Activated T-cell treated with anti-CD3 and anti-CD28 coated beads, Interleukin-2, amount 50 U/mL, for 4 hours (primary cell): ENCODE results near the gene OR5AU1. TPM values are rescaled to one million over a fixed set of nuclear protein-coding genes. Genes with fewer than 3 reads are reported as not detected.

Source experiments
- ATAC-seq, 2 donors: fragments of 200-7000 bp; cut with Tn5 transposase; one replicate each; pipeline ENCODE4 v1.10.0; 2021
- DNase-seq: peaks from one replicate; pipeline ENCODE4 v3.0.0-alpha.2; 2020
- H3K27me3 Mint-ChIP-seq: one replicate; pipeline ENCODE4 v1.8.0; 2021; ENCODE audit warnings: low read depth, mixed read lengths
- H3K36me3 Mint-ChIP-seq: one replicate; pipeline ENCODE4 v1.8.0; 2022; ENCODE audit warnings: mixed read lengths; ENCODE audit not compliant: insufficient read depth
- H3K4me1 Mint-ChIP-seq: one replicate; pipeline ENCODE4 v1.8.0; 2021; ENCODE audit warnings: low read depth, mixed read lengths
- H3K4me3 Mint-ChIP-seq: one replicate; pipeline ENCODE4 v1.8.0; 2021; ENCODE audit warnings: mild to moderate bottlenecking, moderate library complexity, mixed read lengths
- H3K9me3 Mint-ChIP-seq: one replicate; pipeline ENCODE4 v1.8.0; 2021; ENCODE audit warnings: mixed read lengths
- total RNA-seq, 3 donors: library from RNA; stranded (reverse); gene quantifications; one replicate each; pipeline ENCODE4 v1.2.1, GENCODE V29; 2021

Gene OR5AU1
- total RNA-seq, result not detected

GRCh38 chr14:21155963-21156362, at the start of gene OR5AU1:
Gene OR5AU1 (minus strand): TSS chr14:21156063. CDS start chr14:21155872, 191 bp downstream.
- Mint-ChIP-seq H3K27me3 (peaks cover 15% of the 10 kb centered on the region), H3K4me1 (no peaks in the 10 kb centered on the region), H3K36me3 (no peaks in the 10 kb centered on the region), H3K4me3 (no peak within 1 kb of the TSS), H3K9me3 (no peaks in the 10 kb centered on the region)
- DNase-seq (no peak), ATAC-seq (no peak)

GRCh38 chr14:21205026-21205677, 49.3 kb upstream of the OR5AU1 start:
- peaks cover 68% of the 10 kb centered on the region for H3K36me3 Mint-ChIP-seq
- ATAC-seq (no peak), DNase-seq (no peak)
- H3K9me3 Mint-ChIP-seq, result no peaks in the 10 kb centered on the region
- peaks cover 27% of the 10 kb centered on the region for H3K4me1 Mint-ChIP-seq
- no peaks in the 10 kb centered on the region for H3K27me3 Mint-ChIP-seq
- no peak overlapping the region for H3K4me3 Mint-ChIP-seq

- no peak for DNase-seq
- ATAC-seq, result no peak
- no peak overlapping the region for H3K4me3 Mint-ChIP-seq
- H3K27me3 Mint-ChIP-seq, result no peaks in the 10 kb centered on the region
- H3K9me3 Mint-ChIP-seq, result no peaks in the 10 kb centered on the region
- peaks cover 27% of the 10 kb centered on the region for H3K4me1 Mint-ChIP-seq
- H3K36me3 Mint-ChIP-seq, result peaks cover 60% of the 10 kb centered on the region
Observed at GRCh38 chr14:21204167-21205025, 48.5 kb upstream of the OR5AU1 start.

- Mint-ChIP-seq H3K4me3 (no peak overlapping the region), H3K36me3 (peaks cover 56% of the 10 kb centered on the region), H3K27me3 (no peaks in the 10 kb centered on the region), H3K4me1 (peaks cover 27% of the 10 kb centered on the region), H3K9me3 (no peaks in the 10 kb centered on the region)
- no peak for DNase-seq
- ATAC-seq, result no peak
Observed at GRCh38 chr14:21203470-21204166, 47.8 kb upstream of the OR5AU1 start.

- no peaks in the 10 kb centered on the region for H3K9me3 Mint-ChIP-seq
- H3K4me1 Mint-ChIP-seq, result peaks cover 22% of the 10 kb centered on the region
- ATAC-seq (no peak), DNase-seq (no peak)
- no peak overlapping the region for H3K4me3 Mint-ChIP-seq
- peaks cover 49% of the 10 kb centered on the region for H3K36me3 Mint-ChIP-seq
- no peaks in the 10 kb centered on the region for H3K27me3 Mint-ChIP-seq
Observed at GRCh38 chr14:21202463-21203358, 46.8 kb upstream of the OR5AU1 start.

GRCh38 chr14:21201732-21202462, 46.0 kb upstream of the OR5AU1 start:
- DNase-seq (no peak), ATAC-seq (no peak)
- H3K36me3 Mint-ChIP-seq, result peaks cover 41% of the 10 kb centered on the region
- H3K4me1 Mint-ChIP-seq, result peaks cover 16% of the 10 kb centered on the region
- no peaks in the 10 kb centered on the region for H3K27me3 Mint-ChIP-seq
- H3K9me3 Mint-ChIP-seq, result no peaks in the 10 kb centered on the region
- no peak overlapping the region for H3K4me3 Mint-ChIP-seq

GRCh38 chr14:21200752-21201461, 45.0 kb upstream of the OR5AU1 start:
- ATAC-seq (no peak), DNase-seq (no peak)
- Mint-ChIP-seq H3K9me3 (no peaks in the 10 kb centered on the region), H3K27me3 (no peaks in the 10 kb centered on the region), H3K36me3 (peaks cover 31% of the 10 kb centered on the region), H3K4me1 (peaks cover 9% of the 10 kb centered on the region), H3K4me3 (no peak overlapping the region)

- peaks cover 22% of the 10 kb centered on the region for H3K36me3 Mint-ChIP-seq
- H3K4me3 Mint-ChIP-seq, result no peak overlapping the region
- ATAC-seq (peak; percentile 15), DNase-seq (no peak)
- H3K4me1 Mint-ChIP-seq, result peaks cover 8% of the 10 kb centered on the region
- no peaks in the 10 kb centered on the region for H3K27me3 Mint-ChIP-seq
- H3K9me3 Mint-ChIP-seq, result no peaks in the 10 kb centered on the region
Observed at GRCh38 chr14:21199611-21200560, 44.0 kb upstream of the OR5AU1 start.

- Mint-ChIP-seq H3K4me1 (peaks cover 6% of the 10 kb centered on the region), H3K36me3 (peaks cover 4% of the 10 kb centered on the region), H3K27me3 (no peaks in the 10 kb centered on the region), H3K9me3 (no peaks in the 10 kb centered on the region), H3K4me3 (no peak overlapping the region)
- ATAC-seq (no peak), DNase-seq (no peak)
Observed at GRCh38 chr14:21197418-21198205, 41.7 kb upstream of the OR5AU1 start.

- no peak for DNase-seq
- no peak for ATAC-seq
- no peaks in the 10 kb centered on the region for H3K36me3 Mint-ChIP-seq
- H3K9me3 Mint-ChIP-seq, result no peaks in the 10 kb centered on the region
- H3K27me3 Mint-ChIP-seq, result no peaks in the 10 kb centered on the region
- peaks cover 13% of the 10 kb centered on the region for H3K4me1 Mint-ChIP-seq
- no peak overlapping the region for H3K4me3 Mint-ChIP-seq
Observed at GRCh38 chr14:21194597-21194996, 38.7 kb upstream of the OR5AU1 start.

- DNase-seq, result no peak
- Mint-ChIP-seq H3K4me3 (no peak overlapping the region), H3K36me3 (no peaks in the 10 kb centered on the region), H3K27me3 (no peaks in the 10 kb centered on the region), H3K4me1 (peaks cover 13% of the 10 kb centered on the region), H3K9me3 (no peaks in the 10 kb centered on the region)
- ATAC-seq, result no peak
Observed at GRCh38 chr14:21192875-21193535, 37.1 kb upstream of the OR5AU1 start.
